DOHH2 (cell line): ENCODE results near the gene TPSG1.

ENCODE experiments used
- H3F3A ChIP-seq: fragments of 200-600 bp; sonication (generic), shearing (Covaris generic); 2 replicates; pipeline ENCODE4 v1.6.0; 2016; ENCODE audit warnings: antibody characterized with exemption, mild to moderate bottlenecking; ENCODE audit not compliant: control insufficient read depth, insufficient read depth
- H3K27ac ChIP-seq: fragments of 200-600 bp; sonication (generic); 2 replicates; pipeline ENCODE4 v1.5.1; 2014; ENCODE audit warnings: low read depth, mild to moderate bottlenecking, low read length, moderate library complexity
- H3K27me3 ChIP-seq: fragments of 200-600 bp; sonication (generic); 2 replicates; pipeline ENCODE4 v1.6.1; 2014; ENCODE audit warnings: mild to moderate bottlenecking, low read length, mixed read lengths; ENCODE audit not compliant: control insufficient read depth
- H3K36me3 ChIP-seq: fragments of 200-600 bp; sonication (generic); 2 replicates; pipeline ENCODE4 v1.6.1; 2014; ENCODE audit warnings: mild to moderate bottlenecking, low read length, moderate library complexity, mixed read lengths; ENCODE audit not compliant: control insufficient read depth
- H3K4me1 ChIP-seq: fragments of 200-600 bp; sonication (generic); 2 replicates; pipeline ENCODE4 v1.6.1; 2014; ENCODE audit warnings: mild to moderate bottlenecking, low read length, mixed read lengths; ENCODE audit not compliant: control insufficient read depth
- H3K4me2 ChIP-seq: fragments of 200-600 bp; sonication (generic); 2 replicates; pipeline ENCODE4 v1.6.0; 2014; ENCODE audit warnings: mild to moderate bottlenecking, low read length, moderate library complexity
- H3K4me3 ChIP-seq: fragments of 200-600 bp; sonication (generic); 2 replicates; pipeline ENCODE4 v1.5.1; 2014; ENCODE audit warnings: mild to moderate bottlenecking, low read length, mixed read lengths
- H3K79me2 ChIP-seq: fragments of 200-600 bp; sonication (generic); 2 replicates; pipeline ENCODE4 v1.6.1; 2014; ENCODE audit warnings: mild to moderate bottlenecking, low read length, mixed read lengths; ENCODE audit not compliant: control insufficient read depth
- H3K9me2 ChIP-seq: fragments of 200-600 bp; sonication (generic); replicated peaks from 2 replicates; pipeline ENCODE4 v1.6.1; 2014; ENCODE audit warnings: mild to moderate bottlenecking, low read length, mixed read lengths; ENCODE audit not compliant: control insufficient read depth
- H3K9me3 ChIP-seq: fragments of 200-600 bp; sonication (generic); 2 replicates; pipeline ENCODE4 v1.6.1; 2014; ENCODE audit warnings: antibody characterized with exemption, low read length, mixed read lengths; ENCODE audit not compliant: control insufficient read depth, insufficient read depth
- H4K20me1 ChIP-seq: fragments of 200-600 bp; sonication (generic); 2 replicates; pipeline ENCODE4 v1.6.0; 2014; ENCODE audit warnings: low read depth, mild to moderate bottlenecking, antibody characterized with exemption, low read length, moderate library complexity; ENCODE audit not compliant: control insufficient read depth, insufficient read depth
- CTCF ChIP-seq: fragments of 200-600 bp; sonication (generic); IDR thresholded peaks from one replicate; pipeline ENCODE4 v1.5.1; 2014; ENCODE audit warnings: antibody characterized with exemption, mild to moderate bottlenecking, low read depth, low read length; ENCODE audit not compliant: poor library complexity, severe bottlenecking
- EZH2phosphoT487 ChIP-seq: fragments of 200-600 bp; sonication (generic); IDR thresholded peaks from 2 replicates; pipeline ENCODE4 v1.6.1; 2017; ENCODE audit warnings: borderline replicate concordance, mild to moderate bottlenecking, antibody characterized with exemption, low read length, moderate library complexity, mixed read lengths

TPSG1 gene

GRCh38 chr16:1224558-1224957, 510 bp downstream of the TPSG1 start:
- Histone ChIP-seq H3F3A (no peaks in the 10 kb centered on the region), H3K9me2 (no peaks in the 10 kb centered on the region), H3K9me3 (no peaks in the 10 kb centered on the region), H3K27ac (no peak overlapping the region), H4K20me1 (no peaks in the 10 kb centered on the region), H3K4me3 (no peak overlapping the region), H3K36me3 (no peaks in the 10 kb centered on the region), H3K4me2 (no peak overlapping the region), H3K79me2 (no peaks in the 10 kb centered on the region), H3K27me3 (no peaks in the 10 kb centered on the region), H3K4me1 (no peaks in the 10 kb centered on the region)
- no peak for TF ChIP-seq EZH2phosphoT487
- TF ChIP-seq CTCF = no peak

GRCh38 chr16:1223355-1224214, 1.5 kb downstream of the TPSG1 start:
- no peak overlapping the region for H3K27ac ChIP-seq
- H3K9me3 ChIP-seq = no peaks in the 10 kb centered on the region
- no peak overlapping the region for H3K4me2 ChIP-seq
- H3K4me3 ChIP-seq = no peak overlapping the region
- no peaks in the 10 kb centered on the region for H4K20me1 ChIP-seq
- TF ChIP-seq EZH2phosphoT487 (no peak), CTCF (no peak)
- no peaks in the 10 kb centered on the region for H3K27me3 ChIP-seq
- H3F3A ChIP-seq = no peaks in the 10 kb centered on the region
- H3K36me3 ChIP-seq = no peaks in the 10 kb centered on the region
- no peaks in the 10 kb centered on the region for H3K79me2 ChIP-seq
- no peaks in the 10 kb centered on the region for H3K9me2 ChIP-seq
- no peaks in the 10 kb centered on the region for H3K4me1 ChIP-seq

GRCh38 chr16:1222553-1223354, 2.3 kb downstream of the TPSG1 start:
- Histone ChIP-seq H3K36me3 (no peaks in the 10 kb centered on the region), H3K79me2 (no peaks in the 10 kb centered on the region), H4K20me1 (no peaks in the 10 kb centered on the region), H3K27ac (no peak overlapping the region), H3K9me2 (no peaks in the 10 kb centered on the region), H3K4me1 (no peaks in the 10 kb centered on the region), H3K4me3 (no peak overlapping the region), H3K9me3 (no peaks in the 10 kb centered on the region), H3K4me2 (no peak overlapping the region), H3F3A (no peaks in the 10 kb centered on the region), H3K27me3 (no peaks in the 10 kb centered on the region)
- no peak for TF ChIP-seq CTCF
- no peak for TF ChIP-seq EZH2phosphoT487
